PC-3 (cell line): Measurements from ENCODE around the gene SNORC.

Experiments
- EZH2phosphoT487 ChIP-seq: fragments of 300-600 bp; sonication (generic); IDR thresholded peaks from 2 replicates; pipeline ENCODE4 v1.6.1; 2018; ENCODE audit warnings: mild to moderate bottlenecking, antibody characterized with exemption, low read length, borderline replicate concordance
- TF ChIP-seq, protein P1 (sequence below): fragments of 300-600 bp; sonication (generic); conservative IDR thresholded peaks from 2 replicates; pipeline ENCODE4 v1.5.1; 2017; ENCODE audit warnings: antibody characterized with exemption, low read depth, mild to moderate bottlenecking, low read length

DNA sequence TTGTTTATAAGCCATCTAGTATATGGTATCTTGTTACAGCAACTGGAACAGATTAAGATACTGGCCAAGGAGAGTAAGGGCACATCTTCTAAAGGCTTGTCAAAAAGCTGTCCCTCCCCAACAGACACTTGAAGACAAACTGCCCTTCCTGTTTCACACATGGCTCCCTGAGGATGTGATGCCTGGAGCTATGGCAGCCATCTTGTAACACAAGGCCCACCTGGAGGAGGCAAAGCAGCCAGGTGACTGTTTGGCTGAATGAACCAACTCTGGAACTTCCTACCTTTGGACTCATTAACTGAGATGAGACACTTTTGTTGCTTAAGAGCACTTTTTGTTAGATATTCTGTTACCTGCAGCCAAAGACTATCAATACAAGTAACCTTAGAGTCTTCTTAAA, 54.4 kb downstream of the SNORC start:
- TF ChIP-seq EZH2phosphoT487: no peak
- TF ChIP-seq, protein P1, sequence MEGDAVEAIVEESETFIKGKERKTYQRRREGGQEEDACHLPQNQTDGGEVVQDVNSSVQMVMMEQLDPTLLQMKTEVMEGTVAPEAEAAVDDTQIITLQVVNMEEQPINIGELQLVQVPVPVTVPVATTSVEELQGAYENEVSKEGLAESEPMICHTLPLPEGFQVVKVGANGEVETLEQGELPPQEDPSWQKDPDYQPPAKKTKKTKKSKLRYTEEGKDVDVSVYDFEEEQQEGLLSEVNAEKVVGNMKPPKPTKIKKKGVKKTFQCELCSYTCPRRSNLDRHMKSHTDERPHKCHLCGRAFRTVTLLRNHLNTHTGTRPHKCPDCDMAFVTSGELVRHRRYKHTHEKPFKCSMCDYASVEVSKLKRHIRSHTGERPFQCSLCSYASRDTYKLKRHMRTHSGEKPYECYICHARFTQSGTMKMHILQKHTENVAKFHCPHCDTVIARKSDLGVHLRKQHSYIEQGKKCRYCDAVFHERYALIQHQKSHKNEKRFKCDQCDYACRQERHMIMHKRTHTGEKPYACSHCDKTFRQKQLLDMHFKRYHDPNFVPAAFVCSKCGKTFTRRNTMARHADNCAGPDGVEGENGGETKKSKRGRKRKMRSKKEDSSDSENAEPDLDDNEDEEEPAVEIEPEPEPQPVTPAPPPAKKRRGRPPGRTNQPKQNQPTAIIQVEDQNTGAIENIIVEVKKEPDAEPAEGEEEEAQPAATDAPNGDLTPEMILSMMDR: no peak
